ENCODE data around the gene DDC. TPM values are rescaled to one million over a fixed set of nuclear protein-coding genes. Genes with fewer than 3 reads are reported as not detected.

Gene DDC, protein sequence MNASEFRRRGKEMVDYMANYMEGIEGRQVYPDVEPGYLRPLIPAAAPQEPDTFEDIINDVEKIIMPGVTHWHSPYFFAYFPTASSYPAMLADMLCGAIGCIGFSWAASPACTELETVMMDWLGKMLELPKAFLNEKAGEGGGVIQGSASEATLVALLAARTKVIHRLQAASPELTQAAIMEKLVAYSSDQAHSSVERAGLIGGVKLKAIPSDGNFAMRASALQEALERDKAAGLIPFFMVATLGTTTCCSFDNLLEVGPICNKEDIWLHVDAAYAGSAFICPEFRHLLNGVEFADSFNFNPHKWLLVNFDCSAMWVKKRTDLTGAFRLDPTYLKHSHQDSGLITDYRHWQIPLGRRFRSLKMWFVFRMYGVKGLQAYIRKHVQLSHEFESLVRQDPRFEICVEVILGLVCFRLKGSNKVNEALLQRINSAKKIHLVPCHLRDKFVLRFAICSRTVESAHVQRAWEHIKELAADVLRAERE
- under 1 TPM in 1 of 4 donors, not detected in 3; 0.35 TPM for total RNA-seq

DNA sequence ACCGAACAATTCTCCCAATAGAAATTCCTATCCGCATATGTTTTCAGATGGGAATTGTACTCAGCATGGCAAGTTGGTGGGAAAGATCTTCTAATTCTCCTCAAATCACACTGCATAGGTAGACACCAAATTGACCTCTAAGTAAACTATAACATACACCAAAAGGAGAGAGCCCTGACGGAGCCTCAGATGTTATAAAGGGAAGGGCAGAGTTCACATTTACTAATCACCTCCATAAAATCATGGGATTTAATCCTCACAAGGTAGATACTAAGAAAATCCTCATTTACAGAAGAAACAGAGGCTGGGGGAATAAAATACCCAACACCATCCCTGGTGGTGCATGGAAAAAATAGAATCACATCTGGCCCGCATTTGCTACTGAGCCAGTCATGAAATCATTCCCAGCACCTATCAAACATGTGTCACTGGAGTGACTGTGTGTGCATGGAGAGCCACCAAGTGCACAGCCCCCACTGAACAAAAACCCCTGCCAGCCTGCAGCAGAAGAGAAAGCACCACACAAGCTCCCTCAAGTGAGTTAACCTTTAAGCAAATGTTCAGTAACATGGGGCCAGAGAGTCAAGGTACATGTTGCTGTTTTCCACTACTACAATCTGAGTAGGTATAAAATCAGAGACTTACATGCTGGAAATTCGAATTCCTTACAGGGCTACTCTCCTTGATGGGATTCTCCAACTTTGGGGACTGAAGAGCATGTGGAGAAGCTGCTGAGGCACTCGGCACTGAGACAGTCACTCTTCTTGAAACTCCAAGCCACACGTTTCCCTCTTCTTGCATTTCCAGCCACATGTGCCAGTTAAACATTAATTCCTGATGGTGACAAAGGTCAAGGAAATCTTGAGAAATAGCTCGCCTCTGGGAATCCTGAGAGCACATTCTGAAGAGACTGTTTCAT, at the start of gene DDC:
DDC (minus strand) TSS at position 766 of the 919 bp plus-strand sequence. CDS start 21,320 bp downstream, outside the sequence.
- peaks cover 0 to 27% (median 0%) of the 10 kb centered on the region in 4 donors for H3K27me3 ChIP-seq

DNA sequence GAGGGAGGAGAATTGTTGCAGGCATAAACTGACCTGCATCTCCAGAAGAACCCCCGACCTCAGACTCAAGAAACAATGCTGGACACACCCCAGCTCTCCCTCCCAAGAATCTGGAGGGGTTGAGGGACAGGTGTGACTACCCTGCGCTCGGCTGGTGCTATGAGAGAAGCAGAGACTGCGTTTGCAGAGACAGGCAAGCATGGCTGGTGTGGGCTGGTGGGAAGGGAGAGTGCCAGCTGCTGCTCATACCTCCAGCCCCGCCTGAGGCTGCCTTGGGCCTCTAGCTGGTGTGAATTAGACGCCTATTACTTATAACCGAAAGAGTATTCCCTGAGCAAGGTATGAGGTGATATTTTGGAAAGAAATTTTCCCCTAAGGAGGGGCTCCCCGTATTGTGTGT, 48.3 kb upstream of the DDC start:
- Histone ChIP-seq H3K9me3 (no peaks in the 10 kb centered on the region), H3K4me3 (no peak overlapping the region), H3K36me3 (peaks cover 0 to 77% (median 3%) of the 10 kb centered on the region in 3 donors), H3K27ac (no peak overlapping the region), H3K4me1 (peaks cover 0 to 5% (median 0%) of the 10 kb centered on the region in 3 donors), H3K27me3 (no peaks in the 10 kb centered on the region)
- 81 to 90% methylated on average over 3 to 8 of the region's 8 CpGs for WGBS, 2 donors
- no peak for TF ChIP-seq POLR2A (IDR thresholded peaks at IDR 0.05)
- TF ChIP-seq, protein P1, sequence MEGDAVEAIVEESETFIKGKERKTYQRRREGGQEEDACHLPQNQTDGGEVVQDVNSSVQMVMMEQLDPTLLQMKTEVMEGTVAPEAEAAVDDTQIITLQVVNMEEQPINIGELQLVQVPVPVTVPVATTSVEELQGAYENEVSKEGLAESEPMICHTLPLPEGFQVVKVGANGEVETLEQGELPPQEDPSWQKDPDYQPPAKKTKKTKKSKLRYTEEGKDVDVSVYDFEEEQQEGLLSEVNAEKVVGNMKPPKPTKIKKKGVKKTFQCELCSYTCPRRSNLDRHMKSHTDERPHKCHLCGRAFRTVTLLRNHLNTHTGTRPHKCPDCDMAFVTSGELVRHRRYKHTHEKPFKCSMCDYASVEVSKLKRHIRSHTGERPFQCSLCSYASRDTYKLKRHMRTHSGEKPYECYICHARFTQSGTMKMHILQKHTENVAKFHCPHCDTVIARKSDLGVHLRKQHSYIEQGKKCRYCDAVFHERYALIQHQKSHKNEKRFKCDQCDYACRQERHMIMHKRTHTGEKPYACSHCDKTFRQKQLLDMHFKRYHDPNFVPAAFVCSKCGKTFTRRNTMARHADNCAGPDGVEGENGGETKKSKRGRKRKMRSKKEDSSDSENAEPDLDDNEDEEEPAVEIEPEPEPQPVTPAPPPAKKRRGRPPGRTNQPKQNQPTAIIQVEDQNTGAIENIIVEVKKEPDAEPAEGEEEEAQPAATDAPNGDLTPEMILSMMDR (IDR thresholded peaks at IDR 0.05) = no peak
- intact Hi-C loops (cut with DNase I) = no loop called here
- no peak for DNase-seq

More for the DNA sequence above, at the start of gene DDC:
- Histone ChIP-seq H3K4me1 (no peaks in the 10 kb centered on the region), H3K36me3 (no peaks in the 10 kb centered on the region), H3K27ac (no peak within 1 kb of the TSS), H3K4me3 (no peak within 1 kb of the TSS), H3K9me3 (no peaks in the 10 kb centered on the region)
- WGBS, 2 donors = 61 to 73% methylated on average over 8 of the region's 8 CpGs
- no peak for DNase-seq
- TF ChIP-seq, protein P1 (IDR thresholded peaks at IDR 0.05) = no peak
- TF ChIP-seq POLR2A (IDR thresholded peaks at IDR 0.05) = no peak
- intact Hi-C loops (cut with DNase I) = no loop called here

DNA sequence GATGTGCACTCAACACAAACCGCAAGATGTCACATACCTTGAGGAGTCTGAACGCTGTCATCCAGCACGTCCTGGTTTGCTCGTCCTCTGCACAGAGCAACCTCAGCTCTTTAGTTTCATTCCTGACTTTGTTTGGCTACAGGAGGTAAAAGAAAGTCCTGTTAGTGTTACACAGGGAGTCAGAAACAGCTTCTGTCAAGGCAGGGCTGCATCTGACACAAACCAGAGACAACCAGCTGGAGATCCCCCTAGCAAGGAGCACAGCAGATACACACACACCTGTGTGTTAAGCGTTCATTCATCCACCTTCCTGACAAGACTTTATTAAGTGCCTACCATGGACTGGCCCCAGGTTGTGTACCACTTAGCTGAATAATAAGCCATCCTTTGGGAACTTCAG, 47.5 kb upstream of the DDC start:
- 89 to 95% methylated on average over 5 of the region's 5 CpGs for WGBS, 2 donors
- TF ChIP-seq POLR2A (IDR thresholded peaks at IDR 0.05) = no peak
- TF ChIP-seq, protein P1 (IDR thresholded peaks at IDR 0.05) = no peak
- Histone ChIP-seq H3K27ac (no peak overlapping the region), H3K27me3 (no peaks in the 10 kb centered on the region), H3K4me1 (peaks cover 0 to 5% (median 0%) of the 10 kb centered on the region in 3 donors), H3K4me3 (no peak overlapping the region), H3K36me3 (peaks cover 0 to 73% (median 3%) of the 10 kb centered on the region in 3 donors), H3K9me3 (no peaks in the 10 kb centered on the region)
- intact Hi-C loops (cut with DNase I) = no loop called here
- DNase-seq = no peak

DNA sequence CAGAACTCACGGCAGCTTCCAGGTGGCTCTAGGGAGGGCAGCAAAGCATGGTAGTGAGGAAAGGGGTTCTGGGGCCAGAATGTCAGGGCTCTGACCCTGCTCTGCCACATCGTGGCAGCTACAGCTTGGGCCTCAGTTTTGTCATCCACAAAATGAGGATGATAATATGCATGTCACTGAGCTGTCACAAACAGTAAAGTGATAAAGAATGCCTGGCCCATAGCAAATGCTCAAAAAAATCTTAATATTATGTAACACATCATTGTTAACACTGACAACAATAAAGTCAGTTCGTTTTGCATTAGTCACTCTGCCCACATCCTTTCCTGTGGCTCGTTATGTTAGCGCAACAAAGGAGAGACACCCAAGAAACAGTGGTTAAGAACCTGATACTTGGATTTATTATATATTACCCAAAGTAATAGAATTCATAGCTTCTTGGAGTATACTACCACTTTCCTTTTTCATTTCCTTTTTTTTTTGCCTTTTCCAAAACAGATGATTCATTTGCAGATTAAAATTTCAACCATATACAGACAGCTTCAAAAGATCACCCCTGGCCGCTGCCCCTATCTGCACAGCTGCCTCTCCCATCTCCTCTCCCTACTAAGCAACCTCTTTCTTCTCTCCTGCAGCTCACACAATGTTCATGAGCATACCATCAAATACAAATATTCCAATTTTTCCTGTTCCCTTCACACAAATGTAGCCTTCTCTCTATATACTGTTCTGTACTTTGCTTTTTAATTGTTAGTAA, 45.5 kb upstream of the DDC start:
- Histone ChIP-seq H3K9me3 (no peaks in the 10 kb centered on the region), H3K27ac (peak overlapping the region in 1 of 4 donors; percentile 21), H3K36me3 (peaks cover 0 to 76% (median 10%) of the 10 kb centered on the region in 3 donors), H3K4me3 (no peak overlapping the region), H3K27me3 (no peaks in the 10 kb centered on the region), H3K4me1 (peaks cover 0 to 5% (median 0%) of the 10 kb centered on the region in 3 donors)
- intact Hi-C loops (cut with DNase I) = no loop called here
- no peak for DNase-seq
- TF ChIP-seq POLR2A (IDR thresholded peaks at IDR 0.05) = no peak
- TF ChIP-seq, protein P1 (IDR thresholded peaks at IDR 0.05) = no peak
- 47 to 50% methylated on average over 6 of the region's 6 CpGs for WGBS, 2 donors

Measured in esophagus squamous epithelium (tissue), 5 donors.